OCI-LY3 (cell line): ENCODE results near the gene ZNF407.

Experiments
- H2AFZ ChIP-seq: fragments of 200-600, 300-600 bp; shearing (Covaris generic); 2 replicates; pipeline ENCODE4 v1.6.0; 2014; ENCODE audit warnings: antibody characterized with exemption, low read depth, low read length
- H3K27ac ChIP-seq: fragments of 200-600, 300-600 bp; sonication (generic); 2 replicates; pipeline ENCODE4 v1.5.1; 2014; ENCODE audit warnings: mild to moderate bottlenecking, low read length, moderate library complexity, mixed read lengths
- H3K27me3 ChIP-seq: fragments of 200-600, 300-600 bp; sonication (generic); 2 replicates; pipeline ENCODE4 v1.6.1; 2014; ENCODE audit warnings: low read depth, low read length, mixed read lengths
- H3K36me3 ChIP-seq: fragments of 200-600, 300-600 bp; sonication (generic); replicated peaks from 2 replicates; pipeline ENCODE3; 2014; ENCODE audit warnings: low read depth, low read length, mixed read lengths
- H3K4me1 ChIP-seq: fragments of 300-600, 200-600 bp; sonication (generic); 2 replicates; pipeline ENCODE4 v1.6.1; 2014; ENCODE audit warnings: low read length, mixed read lengths
- H3K4me2 ChIP-seq: fragments of 200-600, 300-600 bp; sonication (generic); 2 replicates; pipeline ENCODE4 v1.6.1; 2014; ENCODE audit warnings: low read length, mixed read lengths
- H3K4me3 ChIP-seq: fragments of 300-600, 200-600 bp; sonication (generic); 2 replicates; pipeline ENCODE4 v1.5.1; 2014; ENCODE audit warnings: antibody characterized with exemption, mild to moderate bottlenecking, low read length, moderate library complexity
- H3K79me2 ChIP-seq: fragments of 300-600, 200-600 bp; shearing (Covaris generic); 2 replicates; pipeline ENCODE4 v1.6.1; 2014; ENCODE audit warnings: mild to moderate bottlenecking, low read length, mixed read lengths
- H3K9ac ChIP-seq: fragments of 300-600, 200-600 bp; shearing (Covaris generic); 2 replicates; pipeline ENCODE4 v1.6.0; 2014; ENCODE audit warnings: mild to moderate bottlenecking, low read length, moderate library complexity
- H3K9me3 ChIP-seq: fragments of 200-600, 300-600 bp; shearing (Covaris generic); 2 replicates; pipeline ENCODE4 v1.6.1; 2014; ENCODE audit warnings: low read length, mixed read lengths; ENCODE audit not compliant: insufficient read depth
- H4K20me1 ChIP-seq: fragments of 200-600, 300-600 bp; sonication (generic); 2 replicates; pipeline ENCODE4 v1.6.1; 2016; ENCODE audit warnings: low read length, mixed read lengths; ENCODE audit not compliant: insufficient read depth
- CTCF ChIP-seq: fragments of 200-600, 300-600 bp; sonication (generic); IDR thresholded peaks from 2 replicates; pipeline ENCODE4 v1.5.1; 2014; ENCODE audit warnings: antibody characterized with exemption, low read length, low read depth
- EZH2phosphoT487 ChIP-seq: fragments of 200-600 bp; shearing (Covaris generic); IDR thresholded peaks from 2 replicates; pipeline ENCODE4 v1.6.1; 2018; ENCODE audit warnings: antibody characterized with exemption, mixed run types, low read depth

ZNF407 gene

DNA sequence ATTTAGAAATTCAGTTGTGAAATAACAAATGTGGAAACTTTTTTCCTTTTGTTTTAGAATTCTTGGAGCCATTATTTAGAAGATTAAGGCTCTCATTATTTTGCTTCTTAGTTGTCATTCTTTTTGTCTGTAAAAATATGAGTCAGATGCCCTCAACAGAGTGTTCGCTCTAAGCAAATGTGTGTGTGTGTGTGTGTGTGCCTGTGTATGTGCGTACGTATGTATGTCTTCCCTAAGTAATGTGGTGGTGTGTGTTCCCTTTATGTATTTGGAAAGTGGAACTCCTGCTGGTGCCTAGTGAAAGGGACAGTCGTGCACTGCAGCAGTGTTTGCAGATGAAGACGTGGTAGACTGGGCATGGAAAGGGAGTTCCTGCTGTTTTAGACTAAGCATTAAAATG is 27.5 kb downstream of the ZNF407 start:
- no peaks in the 10 kb centered on the region for H3K27me3 ChIP-seq
- no peak overlapping the region for H3K27ac ChIP-seq
- H3K36me3 ChIP-seq, result no peaks in the 10 kb centered on the region
- H2AFZ ChIP-seq, result no peak overlapping the region
- peaks cover 34% of the 10 kb centered on the region for H3K79me2 ChIP-seq
- TF ChIP-seq CTCF (no peak), EZH2phosphoT487 (no peak)
- no peak overlapping the region for H3K4me3 ChIP-seq
- H3K4me2 ChIP-seq, result no peak overlapping the region
- peaks cover 29% of the 10 kb centered on the region for H4K20me1 ChIP-seq
- no peaks in the 10 kb centered on the region for H3K9me3 ChIP-seq
- no peak overlapping the region for H3K9ac ChIP-seq
- H3K4me1 ChIP-seq, result no peaks in the 10 kb centered on the region

GRCh38 chr18:74626049-74626874 is 28.6 kb downstream of the ZNF407 start:
- no peaks in the 10 kb centered on the region for H3K36me3 ChIP-seq
- H3K4me1 ChIP-seq, result no peaks in the 10 kb centered on the region
- no peak for TF ChIP-seq CTCF
- no peak for TF ChIP-seq EZH2phosphoT487
- no peak overlapping the region for H3K4me3 ChIP-seq
- no peaks in the 10 kb centered on the region for H3K9me3 ChIP-seq
- H3K79me2 ChIP-seq, result peaks cover 28% of the 10 kb centered on the region
- no peak overlapping the region for H3K27ac ChIP-seq
- H3K9ac ChIP-seq, result no peak overlapping the region
- peaks cover 24% of the 10 kb centered on the region for H4K20me1 ChIP-seq
- no peak overlapping the region for H2AFZ ChIP-seq
- H3K27me3 ChIP-seq, result no peaks in the 10 kb centered on the region
- H3K4me2 ChIP-seq, result no peak overlapping the region

DNA sequence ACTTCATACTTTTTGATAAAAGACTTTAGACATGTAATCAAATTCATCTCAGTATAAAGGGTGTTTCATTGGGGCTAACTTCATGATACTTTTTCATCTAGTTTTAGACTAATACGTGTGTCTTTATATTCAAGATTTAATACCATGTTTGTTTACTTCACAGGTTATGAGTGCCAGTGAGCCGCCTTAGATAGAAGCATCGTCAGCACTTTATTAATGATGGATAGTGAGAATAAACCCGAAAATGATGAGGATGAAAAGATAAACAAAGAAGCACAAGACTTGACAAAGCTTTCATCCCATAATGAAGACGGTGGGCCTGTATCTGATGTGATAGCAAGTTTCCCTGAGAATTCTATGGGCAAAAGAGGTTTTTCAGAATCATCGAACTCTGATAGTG is 33.1 kb downstream of the ZNF407 start:
- Histone ChIP-seq H2AFZ (no peak overlapping the region), H3K9me3 (no peaks in the 10 kb centered on the region), H3K4me3 (no peak overlapping the region), H3K4me2 (no peak overlapping the region), H3K27me3 (no peaks in the 10 kb centered on the region), H3K4me1 (no peaks in the 10 kb centered on the region), H3K79me2 (0 out of 2 replicates have a peak, but pooled peaks cover 11% of the 10 kb centered on the region), H4K20me1 (peaks cover 8% of the 10 kb centered on the region; the same call in 1 of the 2 replicates), H3K36me3 (no peaks in the 10 kb centered on the region), H3K9ac (no peak overlapping the region), H3K27ac (no peak overlapping the region)
- TF ChIP-seq CTCF (no peak), EZH2phosphoT487 (no peak)

GRCh38 chr18:74631212-74631611 is 33.5 kb downstream of the ZNF407 start:
- Histone ChIP-seq H3K4me2 (no peak overlapping the region), H3K4me3 (no peak overlapping the region), H3K9me3 (no peaks in the 10 kb centered on the region), H3K27ac (no peak overlapping the region), H3K9ac (no peak overlapping the region), H3K79me2 (0 out of 2 replicates have a peak, but pooled peaks cover 11% of the 10 kb centered on the region), H4K20me1 (peaks cover 8% of the 10 kb centered on the region; the same call in 1 of the 2 replicates), H2AFZ (no peak overlapping the region), H3K27me3 (no peaks in the 10 kb centered on the region), H3K36me3 (no peaks in the 10 kb centered on the region), H3K4me1 (no peaks in the 10 kb centered on the region)
- TF ChIP-seq CTCF (no peak), EZH2phosphoT487 (no peak)
